Measurements from ENCODE around the gene WFIKKN1. TPM values are rescaled to one million over a fixed set of nuclear protein-coding genes. Genes with fewer than 3 reads are reported as not detected.

The WFIKKN1 gene
- total and polyA plus RNA-seq, 2 donors (not counting 1 experiment from before 2014, with no cell fraction given), result 0.64 to 0.84 TPM

- H3K4me2 ChIP-seq (replicated peaks; ENCODE audit: low read depth, low read length, poor library complexity, severe bottlenecking), result no peak overlapping the region
These were observed 7.9 kb upstream of the WFIKKN1 start for GRCh38 chr16:622920-623280.

GRCh38 chr16:624526-625070, 6.2 kb upstream of the WFIKKN1 start:
- H3K4me1 Mint-ChIP-seq, result no peaks in the 10 kb centered on the region
- peaks cover 0 to 12% of the 10 kb centered on the region in 2 experiments for H3K36me3 ChIP-seq (replicated peaks in 1 of 2; ENCODE audit: control extremely low read depth in 1 of 2, control insufficient read depth in 1 of 2, extremely low read depth in 1 of 2, insufficient read depth in 2 of 2, low read length in 1 of 2)
- no peaks in the 10 kb centered on the region for H3K4me1 ChIP-seq (ENCODE audit: control insufficient read depth in 2 of 2, insufficient read depth in 2 of 2, low read length in 2 of 2)
- H3K27ac ChIP-seq (ENCODE audit: low read length in 2 of 2), result no peak overlapping the region
- ChIA-PET CTCF (no interaction called here), POLR2A (no interaction called here)
- no peak overlapping the region for H3K4me3 ChIP-seq (ENCODE audit: control extremely low read depth in 1 of 5, extremely low read depth in 1 of 5, insufficient read depth in 1 of 5, low read depth in 2 of 5, low read length in 4 of 5)
- peaks cover 3% of the 10 kb centered on the region for H3K79me2 ChIP-seq (ENCODE audit: control insufficient read depth, insufficient read depth, low read length)
- no peak overlapping the region for H3K4me2 ChIP-seq (replicated peaks; ENCODE audit: low read depth, low read length, poor library complexity, severe bottlenecking)
- H3K9me3 Mint-ChIP-seq (ENCODE audit: insufficient read depth), result no peaks in the 10 kb centered on the region
- no peak for DNase-seq
- no peak overlapping the region for H3K4me3 Mint-ChIP-seq
- no peaks in the 10 kb centered on the region for H4K20me1 ChIP-seq (ENCODE audit: control insufficient read depth, insufficient read depth, low read length, poor library complexity, severe bottlenecking)
- WGBS (ENCODE audit: insufficient coverage), result 88% methylated on average over 10 of the region's 10 CpGs
- intact Hi-C loops (cut with micrococcal nuclease), result no loop called here
- H3K9me3 ChIP-seq (ENCODE audit: control extremely low read depth in 1 of 3, control insufficient read depth in 2 of 3, insufficient read depth in 1 of 3, low read length in 2 of 3), result no peaks in the 10 kb centered on the region
- no peaks in the 10 kb centered on the region for H3K27me3 ChIP-seq (replicated peaks in 1 of 4; ENCODE audit: control extremely low read depth in 1 of 4, control insufficient read depth in 3 of 4, insufficient read depth in 4 of 4, low read length in 3 of 4)
- no peak for ATAC-seq (ENCODE audit: low read depth)
- TF ChIP-seq CTCF (IDR thresholded peaks at IDR 0.05) (no peak), EZH2 (IDR thresholded peaks at IDR 0.05; ENCODE audit: borderline replicate concordance, insufficient read depth, low read depth, low read length, poor library complexity, severe bottlenecking) (no peak)
- H2AFZ ChIP-seq (ENCODE audit: insufficient read depth, low read depth, low read length, poor library complexity, severe bottlenecking), result no peak overlapping the region
- no peak overlapping the region for H3K27ac Mint-ChIP-seq
- H3K9ac ChIP-seq (ENCODE audit: low read length), result no peak overlapping the region
- H3K27me3 Mint-ChIP-seq, result no peaks in the 10 kb centered on the region

More at GRCh38 chr16:622920-623280, 7.9 kb upstream of the WFIKKN1 start:
- Histone ChIP-seq H3K27me3 (replicated peaks in 1 of 4; ENCODE audit: control extremely low read depth in 1 of 4, control insufficient read depth in 3 of 4, insufficient read depth in 4 of 4, low read length in 3 of 4) (no peaks in the 10 kb centered on the region), H2AFZ (ENCODE audit: insufficient read depth, low read depth, low read length, poor library complexity, severe bottlenecking) (no peak overlapping the region), H3K9ac (ENCODE audit: low read length) (no peak overlapping the region), H3K27ac (ENCODE audit: low read length in 2 of 2) (no peak overlapping the region), H3K9me3 (ENCODE audit: control extremely low read depth in 1 of 3, control insufficient read depth in 2 of 3, insufficient read depth in 1 of 3, low read length in 2 of 3) (no peaks in the 10 kb centered on the region), H3K4me3 (ENCODE audit: control extremely low read depth in 1 of 5, extremely low read depth in 1 of 5, insufficient read depth in 1 of 5, low read depth in 2 of 5, low read length in 4 of 5) (no peak overlapping the region), H4K20me1 (ENCODE audit: control insufficient read depth, insufficient read depth, low read length, poor library complexity, severe bottlenecking) (no peaks in the 10 kb centered on the region), H3K4me1 (ENCODE audit: control insufficient read depth in 2 of 2, insufficient read depth in 2 of 2, low read length in 2 of 2) (no peaks in the 10 kb centered on the region), H3K79me2 (ENCODE audit: control insufficient read depth, insufficient read depth, low read length) (peaks cover 10% of the 10 kb centered on the region), H3K36me3 (replicated peaks in 1 of 2; ENCODE audit: control extremely low read depth in 1 of 2, control insufficient read depth in 1 of 2, extremely low read depth in 1 of 2, insufficient read depth in 2 of 2, low read length in 1 of 2) (peaks cover 0 to 12% of the 10 kb centered on the region in 2 experiments)
- intact Hi-C loops (cut with micrococcal nuclease), result no loop called here
- WGBS (ENCODE audit: insufficient coverage), result 97% methylated on average over 14 of the region's 17 CpGs
- ATAC-seq (ENCODE audit: low read depth) (no peak), DNase-seq (no peak)
- no peaks in the 10 kb centered on the region for H3K4me1 Mint-ChIP-seq
- TF ChIP-seq CTCF (IDR thresholded peaks at IDR 0.05) (no peak), EZH2 (IDR thresholded peaks at IDR 0.05; ENCODE audit: borderline replicate concordance, insufficient read depth, low read depth, low read length, poor library complexity, severe bottlenecking) (no peak)
- no peak overlapping the region for H3K4me3 Mint-ChIP-seq
- no peaks in the 10 kb centered on the region for H3K9me3 Mint-ChIP-seq (ENCODE audit: insufficient read depth)
- no peak overlapping the region for H3K27ac Mint-ChIP-seq
- H3K27me3 Mint-ChIP-seq, result no peaks in the 10 kb centered on the region
- POLR2A ChIA-PET, result no interaction called here
- CTCF ChIA-PET, result no interaction called here

All from B cell (primary cell).